Fibroblast of lung (primary cell): ENCODE measurements around the gene PTPN23. TPM values are rescaled to one million over a fixed set of nuclear protein-coding genes. Genes with fewer than 3 reads are reported as not detected.

Source experiments
- DNase-seq, 2 donors: peaks; one replicate each; pipeline versions ENCODE4 v3.0.0 to v3.0.0-alpha.2; 2010; ENCODE audit warnings: low read depth in 2 of 2
- H2AFZ ChIP-seq: 2 replicates; pipeline ENCODE4 v1.5.1; 2012; ENCODE audit warnings: low read length, control low read depth, inconsistent platforms
- H3K27ac ChIP-seq: 2 replicates; pipeline ENCODE4 v1.5.1; 2011; ENCODE audit warnings: low read length, control low read depth; ENCODE audit not compliant: insufficient read depth
- H3K27me3 ChIP-seq: 2 replicates; pipeline ENCODE4 v1.5.1; 2011; ENCODE audit warnings: mild to moderate bottlenecking, low read length; ENCODE audit not compliant: control insufficient read depth, insufficient read depth
- H3K36me3 ChIP-seq: 2 replicates; pipeline ENCODE4 v1.5.1; 2011; ENCODE audit warnings: low read length; ENCODE audit not compliant: control insufficient read depth, insufficient read depth
- H3K4me1 ChIP-seq: 2 replicates; pipeline ENCODE4 v1.5.1; 2011; ENCODE audit warnings: low read length; ENCODE audit not compliant: control insufficient read depth, insufficient read depth; ENCODE audit errors: extremely low read depth
- H3K4me2 ChIP-seq: 2 replicates; pipeline ENCODE4 v1.5.1; 2011; ENCODE audit warnings: low read length, control low read depth; ENCODE audit not compliant: insufficient read depth; ENCODE audit errors: extremely low read depth
- H3K4me3 ChIP-seq, 4 experiments: fragments of 200-600 bp in 1 of 4; sonication (generic) in 1 of 4; replicated peaks in 1 of 4; 2 replicates each; pipeline ENCODE4 v1.5.1; 2011 to 2016; ENCODE audit warnings: low read length in 4 of 4, low read depth in 3 of 4, mild to moderate bottlenecking in 3 of 4, control low read depth in 2 of 4, inconsistent platforms in 1 of 4, mixed read lengths in 1 of 4; ENCODE audit not compliant: insufficient read depth in 1 of 4; ENCODE audit errors: control extremely low read depth in 1 of 4
- H3K79me2 ChIP-seq: 2 replicates; pipeline ENCODE4 v1.5.1; 2012; ENCODE audit warnings: mild to moderate bottlenecking, low read length, inconsistent platforms; ENCODE audit not compliant: control insufficient read depth, insufficient read depth
- H3K9ac ChIP-seq: 2 replicates; pipeline ENCODE4 v1.5.1; 2011; ENCODE audit warnings: mild to moderate bottlenecking, low read length, control low read depth; ENCODE audit not compliant: insufficient read depth
- H3K9me3 ChIP-seq: 2 replicates; pipeline ENCODE4 v1.5.1; 2012; ENCODE audit warnings: low read depth, low read length; ENCODE audit not compliant: control insufficient read depth, insufficient read depth
- H4K20me1 ChIP-seq: 2 replicates; pipeline ENCODE4 v1.5.1; 2011; ENCODE audit warnings: low read length; ENCODE audit not compliant: control insufficient read depth, insufficient read depth; ENCODE audit errors: extremely low read depth
- EZH2 ChIP-seq: IDR thresholded peaks from 2 replicates; pipeline ENCODE4 v1.5.1; 2012; ENCODE audit warnings: low read length, control low read depth, mild to moderate bottlenecking; ENCODE audit errors: missing control alignments
- polyA plus RNA-seq, 2 donors: library from polyadenylated mRNA; depleted of rRNA in 1 of 2; stranded (reverse) in 1 of 2; unstranded in 1 of 2; fragments of >200 nt; gene quantifications; 2 replicates each; pipeline ENCODE4 v1.2.1, GENCODE V29; 2011 to 2012; ENCODE audit warnings: missing spikeins in 1 of 2
- total RNA-seq: library from RNA; depleted of rRNA; stranded (reverse); fragments of >200 nt; gene quantifications from 2 replicates; pipeline ENCODE4 v1.2.1, GENCODE V29; 2014
- TF ChIP-seq, protein P1 (sequence below), 2 donors: IDR thresholded peaks in 1 of 2; conservative IDR thresholded peaks in 1 of 2; 1 replicate in 1 of 2; 2 replicates in 1 of 2; pipeline ENCODE4 v1.5.1; 2011 to 2012; ENCODE audit warnings: low read length in 2 of 2, control low read depth in 1 of 2, inconsistent platforms in 1 of 2, low read depth in 1 of 2, mild to moderate bottlenecking in 1 of 2

PTPN23 gene
- total and polyA plus RNA-seq, 2 donors (not counting 1 experiment from before 2014, with no cell fraction given): 1.5 to 19.7 TPM

DNA sequence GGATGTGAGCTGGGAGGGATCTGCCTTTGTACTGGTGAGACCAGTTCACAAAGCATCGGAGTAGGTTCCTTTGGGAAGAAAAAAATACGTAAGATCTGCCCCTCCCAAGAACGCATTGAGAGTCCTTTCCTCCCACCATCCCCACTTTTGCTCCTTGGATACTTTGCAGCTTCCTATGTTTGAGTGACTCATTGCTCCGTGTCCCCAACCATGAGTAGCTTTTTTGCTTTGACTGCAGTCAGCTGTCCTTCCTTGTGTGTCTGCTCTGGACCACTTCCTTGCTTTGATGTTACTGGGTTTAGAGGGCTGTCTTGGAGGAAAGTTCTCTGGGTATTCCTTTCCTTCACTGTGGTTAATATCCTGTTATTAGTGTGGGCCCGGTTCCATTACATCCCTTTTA lies 43.2 kb upstream of the PTPN23 start:
- no peak overlapping the region for H2AFZ ChIP-seq
- H3K79me2 ChIP-seq: no peaks in the 10 kb centered on the region
- no peaks in the 10 kb centered on the region for H4K20me1 ChIP-seq
- no peak overlapping the region for H3K9ac ChIP-seq
- H3K4me2 ChIP-seq: no peak overlapping the region
- no peaks in the 10 kb centered on the region for H3K27me3 ChIP-seq
- H3K9me3 ChIP-seq: no peaks in the 10 kb centered on the region
- no peak for TF ChIP-seq EZH2
- TF ChIP-seq, protein P1, sequence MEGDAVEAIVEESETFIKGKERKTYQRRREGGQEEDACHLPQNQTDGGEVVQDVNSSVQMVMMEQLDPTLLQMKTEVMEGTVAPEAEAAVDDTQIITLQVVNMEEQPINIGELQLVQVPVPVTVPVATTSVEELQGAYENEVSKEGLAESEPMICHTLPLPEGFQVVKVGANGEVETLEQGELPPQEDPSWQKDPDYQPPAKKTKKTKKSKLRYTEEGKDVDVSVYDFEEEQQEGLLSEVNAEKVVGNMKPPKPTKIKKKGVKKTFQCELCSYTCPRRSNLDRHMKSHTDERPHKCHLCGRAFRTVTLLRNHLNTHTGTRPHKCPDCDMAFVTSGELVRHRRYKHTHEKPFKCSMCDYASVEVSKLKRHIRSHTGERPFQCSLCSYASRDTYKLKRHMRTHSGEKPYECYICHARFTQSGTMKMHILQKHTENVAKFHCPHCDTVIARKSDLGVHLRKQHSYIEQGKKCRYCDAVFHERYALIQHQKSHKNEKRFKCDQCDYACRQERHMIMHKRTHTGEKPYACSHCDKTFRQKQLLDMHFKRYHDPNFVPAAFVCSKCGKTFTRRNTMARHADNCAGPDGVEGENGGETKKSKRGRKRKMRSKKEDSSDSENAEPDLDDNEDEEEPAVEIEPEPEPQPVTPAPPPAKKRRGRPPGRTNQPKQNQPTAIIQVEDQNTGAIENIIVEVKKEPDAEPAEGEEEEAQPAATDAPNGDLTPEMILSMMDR (conservative IDR thresholded peaks at IDR 0.05 in 1 of 2, IDR thresholded peaks at IDR 0.05 in 1 of 2; ENCODE audit: low read depth in 1 of 2, low read length in 2 of 2): no peak
- no peak for DNase-seq
- H3K4me3 ChIP-seq: no peak overlapping the region
- no peak overlapping the region for H3K27ac ChIP-seq
- H3K4me1 ChIP-seq: no peaks in the 10 kb centered on the region
- H3K36me3 ChIP-seq: peaks cover 12% of the 10 kb centered on the region

DNA sequence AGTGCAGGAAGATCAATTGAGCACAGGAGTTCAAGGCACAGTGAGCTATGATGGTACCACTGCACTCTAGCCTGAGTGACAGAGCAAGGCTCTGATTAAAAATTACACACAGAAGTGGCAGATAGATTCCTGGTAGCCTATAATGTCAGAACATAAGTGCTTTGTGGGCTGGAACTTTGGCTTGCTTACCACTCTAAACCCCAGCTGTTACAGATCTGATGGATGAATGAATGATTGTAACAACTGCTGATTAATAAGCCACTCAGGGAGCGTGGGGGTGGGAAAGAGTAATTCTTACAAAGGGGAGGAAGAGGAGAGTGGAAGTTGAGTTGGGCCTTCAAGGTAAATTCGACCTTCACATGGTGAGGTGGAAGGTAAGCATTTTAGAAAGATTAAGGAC lies 40.9 kb upstream of the PTPN23 start:
- Histone ChIP-seq H3K4me3 (no peak overlapping the region), H3K9ac (no peak overlapping the region), H2AFZ (no peak overlapping the region), H3K27me3 (no peaks in the 10 kb centered on the region), H3K36me3 (peaks cover 17% of the 10 kb centered on the region), H3K79me2 (no peaks in the 10 kb centered on the region), H3K27ac (no peak overlapping the region), H3K9me3 (no peaks in the 10 kb centered on the region), H3K4me2 (no peak overlapping the region), H4K20me1 (no peaks in the 10 kb centered on the region), H3K4me1 (no peaks in the 10 kb centered on the region)
- DNase-seq: no peak
- TF ChIP-seq EZH2: no peak
- TF ChIP-seq, protein P1 (conservative IDR thresholded peaks at IDR 0.05 in 1 of 2, IDR thresholded peaks at IDR 0.05 in 1 of 2; ENCODE audit: low read depth in 1 of 2, low read length in 2 of 2): no peak

DNA sequence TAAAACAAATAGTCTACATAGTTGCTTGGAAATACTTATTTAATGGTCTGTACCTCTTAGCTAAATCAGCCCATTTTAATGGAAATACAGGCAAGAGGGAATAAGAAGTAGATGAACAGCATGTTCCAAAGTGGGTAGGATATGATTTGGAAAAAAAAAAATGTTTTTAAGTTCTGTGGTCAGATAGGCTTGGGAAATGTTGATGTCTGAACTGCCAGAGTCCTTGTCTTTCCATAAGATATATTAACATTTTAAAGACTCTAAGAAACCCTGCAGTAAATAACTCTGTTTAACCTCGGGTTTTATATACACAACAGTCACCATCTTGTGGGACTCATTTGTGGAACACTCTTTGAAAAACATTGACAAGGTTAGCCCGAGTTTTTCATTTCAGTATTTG lies 40.0 kb upstream of the PTPN23 start:
- Histone ChIP-seq H3K4me1 (no peaks in the 10 kb centered on the region), H2AFZ (no peak overlapping the region), H3K27me3 (no peaks in the 10 kb centered on the region), H3K36me3 (peaks cover 19% of the 10 kb centered on the region), H3K4me3 (no peak overlapping the region), H3K9me3 (no peaks in the 10 kb centered on the region), H3K27ac (no peak overlapping the region), H3K79me2 (no peaks in the 10 kb centered on the region), H4K20me1 (no peaks in the 10 kb centered on the region), H3K9ac (no peak overlapping the region), H3K4me2 (no peak overlapping the region)
- TF ChIP-seq, protein P1 (conservative IDR thresholded peaks at IDR 0.05 in 1 of 2, IDR thresholded peaks at IDR 0.05 in 1 of 2; ENCODE audit: low read depth in 1 of 2, low read length in 2 of 2): no peak
- DNase-seq: no peak
